ENCODE measurements around the gene FGD2. TPM values are rescaled to one million over a fixed set of nuclear protein-coding genes. Genes with fewer than 3 reads are reported as not detected.

The FGD2 gene
- total RNA-seq, 2 donors from 2014 or later = 3.4 to 17.9 TPM

DNA sequence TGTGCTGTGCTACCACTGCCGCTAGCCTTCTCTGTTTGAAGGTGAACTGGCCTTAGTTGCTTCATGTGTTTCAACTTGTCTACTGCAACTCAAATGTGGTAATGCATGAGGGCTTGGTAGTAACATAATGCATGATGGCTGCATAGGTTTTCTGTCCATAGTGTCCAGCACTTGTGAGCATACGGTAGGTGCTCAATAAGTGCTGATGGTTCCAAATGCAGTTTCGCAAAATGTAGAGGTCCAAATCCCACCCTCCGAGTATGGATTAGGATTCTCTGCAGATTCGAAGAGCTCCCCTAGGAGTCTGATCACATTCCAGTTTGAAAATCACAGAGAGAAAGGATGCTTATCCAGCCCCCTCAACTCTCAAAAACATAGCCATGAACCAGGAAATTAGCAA, 64.2 kb downstream of the FGD2 start:
- DNase-seq (ENCODE audit: low spot score) = no peak
- intact Hi-C loops (cut with DNase I) = no loop called here
- Histone ChIP-seq H3K9me3 (no peaks in the 10 kb centered on the region), H3K27me3 (replicated peaks; ENCODE audit: insufficient read depth) (no peaks in the 10 kb centered on the region), H3K4me1 (replicated peaks) (no peaks in the 10 kb centered on the region), H3K4me3 (no peak overlapping the region), H3K36me3 (no peaks in the 10 kb centered on the region), H3K27ac (no peak overlapping the region)
- 85% methylated on average over 5 of the region's 5 CpGs for WGBS
- TF ChIP-seq, protein P1, sequence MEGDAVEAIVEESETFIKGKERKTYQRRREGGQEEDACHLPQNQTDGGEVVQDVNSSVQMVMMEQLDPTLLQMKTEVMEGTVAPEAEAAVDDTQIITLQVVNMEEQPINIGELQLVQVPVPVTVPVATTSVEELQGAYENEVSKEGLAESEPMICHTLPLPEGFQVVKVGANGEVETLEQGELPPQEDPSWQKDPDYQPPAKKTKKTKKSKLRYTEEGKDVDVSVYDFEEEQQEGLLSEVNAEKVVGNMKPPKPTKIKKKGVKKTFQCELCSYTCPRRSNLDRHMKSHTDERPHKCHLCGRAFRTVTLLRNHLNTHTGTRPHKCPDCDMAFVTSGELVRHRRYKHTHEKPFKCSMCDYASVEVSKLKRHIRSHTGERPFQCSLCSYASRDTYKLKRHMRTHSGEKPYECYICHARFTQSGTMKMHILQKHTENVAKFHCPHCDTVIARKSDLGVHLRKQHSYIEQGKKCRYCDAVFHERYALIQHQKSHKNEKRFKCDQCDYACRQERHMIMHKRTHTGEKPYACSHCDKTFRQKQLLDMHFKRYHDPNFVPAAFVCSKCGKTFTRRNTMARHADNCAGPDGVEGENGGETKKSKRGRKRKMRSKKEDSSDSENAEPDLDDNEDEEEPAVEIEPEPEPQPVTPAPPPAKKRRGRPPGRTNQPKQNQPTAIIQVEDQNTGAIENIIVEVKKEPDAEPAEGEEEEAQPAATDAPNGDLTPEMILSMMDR (IDR thresholded peaks at IDR 0.05) = no peak
- TF ChIP-seq POLR2A (IDR thresholded peaks at IDR 0.05) (no peak), POLR2AphosphoS5 (IDR thresholded peaks at IDR 0.05) (no peak)

DNA sequence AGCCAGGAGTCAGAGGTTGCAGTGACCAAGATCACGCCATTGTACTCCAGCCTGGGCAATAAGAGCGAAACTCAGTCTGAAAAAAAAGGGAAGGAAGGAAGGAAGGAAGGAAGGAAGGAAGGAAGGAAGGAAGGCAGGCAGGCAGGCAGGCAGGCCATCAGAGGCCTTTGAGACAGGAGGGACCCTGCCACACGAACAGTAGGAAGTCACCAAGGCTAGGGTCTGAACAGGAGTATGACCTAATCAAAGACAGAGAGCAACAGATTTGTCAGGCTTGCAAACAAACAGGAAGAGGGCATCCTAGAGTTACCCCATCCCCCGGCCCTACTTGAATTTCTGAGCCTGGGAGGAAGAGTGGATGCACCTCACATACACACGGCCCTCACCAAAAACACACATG, 67.1 kb downstream of the FGD2 start:
- Histone ChIP-seq H3K4me1 (replicated peaks) (no peaks in the 10 kb centered on the region), H3K27ac (no peak overlapping the region), H3K36me3 (no peaks in the 10 kb centered on the region), H3K4me3 (no peak overlapping the region), H3K9me3 (no peaks in the 10 kb centered on the region), H3K27me3 (replicated peaks; ENCODE audit: insufficient read depth) (no peaks in the 10 kb centered on the region)
- TF ChIP-seq, protein P1 (IDR thresholded peaks at IDR 0.05) = no peak
- TF ChIP-seq POLR2A (IDR thresholded peaks at IDR 0.05) = no peak
- no peak for TF ChIP-seq POLR2AphosphoS5 (IDR thresholded peaks at IDR 0.05)
- 94% methylated on average over 5 of the region's 5 CpGs for WGBS
- no peak for DNase-seq (ENCODE audit: low spot score)
- intact Hi-C loops (cut with DNase I) = no loop called here

- no peak overlapping the region for H3K27ac ChIP-seq
- 79% methylated on average over 12 of the region's 12 CpGs for WGBS
Measured at GRCh38 chr6:37074053-37074827, 68.8 kb downstream of the FGD2 start.

GRCh38 chr6:37077191-37077904, 71.9 kb downstream of the FGD2 start:
- TF ChIP-seq POLR2A (IDR thresholded peaks at IDR 0.05) (no peak), POLR2AphosphoS5 (IDR thresholded peaks at IDR 0.05) (no peak)
- TF ChIP-seq, protein P1 (IDR thresholded peaks at IDR 0.05) = no peak
- Histone ChIP-seq H3K4me1 (replicated peaks) (no peaks in the 10 kb centered on the region), H3K9me3 (no peaks in the 10 kb centered on the region), H3K4me3 (no peak overlapping the region), H3K27ac (no peak overlapping the region), H3K27me3 (replicated peaks; ENCODE audit: insufficient read depth) (no peaks in the 10 kb centered on the region), H3K36me3 (no peaks in the 10 kb centered on the region)
- 29% methylated on average over 11 of the region's 11 CpGs for WGBS
- DNase-seq (ENCODE audit: low spot score) = no peak
- intact Hi-C loops (cut with DNase I) = no loop called here

More at GRCh38 chr6:37074053-37074827, 68.8 kb downstream of the FGD2 start:
- TF ChIP-seq POLR2A (IDR thresholded peaks at IDR 0.05) = no peak
- Histone ChIP-seq H3K4me3 (no peak overlapping the region), H3K9me3 (no peaks in the 10 kb centered on the region), H3K36me3 (no peaks in the 10 kb centered on the region), H3K27me3 (replicated peaks; ENCODE audit: insufficient read depth) (no peaks in the 10 kb centered on the region), H3K4me1 (replicated peaks) (no peaks in the 10 kb centered on the region)
- no peak for DNase-seq (ENCODE audit: low spot score)
- intact Hi-C loops (cut with DNase I) = no loop called here

DNA sequence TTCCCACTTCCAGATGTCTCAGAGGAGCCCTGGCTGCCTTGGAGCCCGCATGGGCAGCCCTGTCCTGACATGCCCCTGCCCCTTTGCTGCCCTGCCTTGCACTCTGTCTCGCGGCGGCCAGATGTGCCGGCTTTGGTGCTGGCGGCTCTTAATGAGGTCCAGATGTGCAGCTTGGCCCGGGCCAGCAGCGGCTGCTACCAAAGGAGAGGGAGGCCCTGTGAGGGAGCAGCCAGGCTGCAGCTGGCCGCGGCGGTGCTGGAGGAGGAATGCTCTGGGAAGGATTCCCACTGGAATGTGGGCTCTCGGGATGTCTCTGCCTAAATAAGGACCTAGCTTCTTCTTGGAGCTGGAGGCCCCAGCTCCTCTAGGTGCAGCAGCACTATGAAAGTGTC, 72.4 kb downstream of the FGD2 start:
- intact Hi-C loops (cut with DNase I) = no loop called here
- DNase-seq (ENCODE audit: low spot score) = peak; percentile 14
- Histone ChIP-seq H3K27me3 (replicated peaks; ENCODE audit: insufficient read depth) (no peaks in the 10 kb centered on the region), H3K4me1 (replicated peaks) (no peaks in the 10 kb centered on the region), H3K36me3 (no peaks in the 10 kb centered on the region), H3K9me3 (no peaks in the 10 kb centered on the region), H3K27ac (no peak overlapping the region), H3K4me3 (no peak overlapping the region)
- WGBS = 19% methylated on average over 12 of the region's 12 CpGs
- TF ChIP-seq POLR2AphosphoS5 (IDR thresholded peaks at IDR 0.05) = peak; percentile 40
- TF ChIP-seq, protein P1 (IDR thresholded peaks at IDR 0.05) = no peak
- no peak for TF ChIP-seq POLR2A (IDR thresholded peaks at IDR 0.05)

Other genes starting within 250 kb of the FGD2 start
- gene CPNE5, start 166.2 kb upstream of the FGD2 start, total RNA-seq = 10 to 100 TPM in 1 of 2 donors, 1 to 10 TPM in 1; 3.9 to 64.5 TPM
- gene PPIL1, start 130.9 kb upstream of the FGD2 start, total RNA-seq = 10 to 100 TPM; 18.7 to 35.9 TPM
- gene C6orf89, start 119.7 kb upstream of the FGD2 start, total RNA-seq = 10 to 100 TPM; 54.9 to 96.9 TPM
- 10 to 100 TPM in 1 of 2 donors, 1 to 10 TPM in 1; 7.9 to 18.0 TPM for gene PI16, start 50.9 kb upstream of the FGD2 start, total RNA-seq
- gene MTCH1, start 19.5 kb upstream of the FGD2 start, total RNA-seq = 100 to 1,000 TPM; 269 to 367 TPM
- 10 to 100 TPM in 1 of 2 donors, 1 to 10 TPM in 1; 4.8 to 35.3 TPM for gene PIM1, start 164.5 kb downstream of the FGD2 start, total RNA-seq

Data from prostate gland (tissue), 2 donors.